Stomach (tissue), 9 donors: Measurements from ENCODE around the gene CMC4. TPM values are rescaled to one million over a fixed set of nuclear protein-coding genes. Genes with fewer than 3 reads are reported as not detected.

Experiments
- DNase-seq, 2 donors: peaks; one replicate each; pipeline versions ENCODE4 v3.0.0 to v3.0.0-alpha.2; 2013 to 2019
- H3K27ac ChIP-seq, 5 donors: fragments of 200-600 bp in 4 of 5; sonication (generic) in 4 of 5; one replicate each; pipeline ENCODE4 v1.5.1; 2013 to 2019; ENCODE audit warnings: mild to moderate bottlenecking in 1 of 5, moderate library complexity in 1 of 5
- H3K27me3 ChIP-seq, 3 donors: fragments of 200-600 bp; sonication (generic); one replicate each; pipeline ENCODE4 v1.5.1; 2017 to 2019; ENCODE audit warnings: mixed run types in 1 of 3
- H3K36me3 ChIP-seq, 4 donors: fragments of 200-600 bp; sonication (generic); 1 replicate in 3 of 4; 2 replicates in 1 of 4; pipeline ENCODE4 v1.5.1; 2016 to 2019
- H3K4me1 ChIP-seq, 4 donors: fragments of 200-600 bp; sonication (generic); one replicate each; pipeline ENCODE4 v1.5.1; 2016 to 2019
- H3K4me3 ChIP-seq, 4 donors: fragments of 200-600 bp; sonication (generic) in 3 of 4; one replicate each; pipeline ENCODE4 v1.5.1; 2016 to 2019; ENCODE audit warnings: mild to moderate bottlenecking in 1 of 4
- H3K9me3 ChIP-seq, 4 donors: fragments of 200-600 bp; sonication (generic); one replicate each; pipeline ENCODE4 v1.5.1; 2016 to 2019
- CTCF ChIP-seq, 7 experiments: fragments of 450-650 bp in 4 of 7; fragments of 200-600 bp in 3 of 7; sonication (generic) in 3 of 7; IDR thresholded peaks; one replicate each; pipeline ENCODE4 v1.5.1; 2016 to 2019; ENCODE audit warnings: antibody characterized with exemption in 7 of 7, control low read depth in 2 of 7, mild to moderate bottlenecking in 1 of 7
- EP300 ChIP-seq: sonication (generic); formaldehyde crosslinking; IDR thresholded peaks from one replicate; pipeline ENCODE4 v1.6.1; 2017; ENCODE audit warnings: antibody characterized with exemption
- POLR2A ChIP-seq, 4 donors: fragments of 450-650 bp; IDR thresholded peaks; one replicate each; pipeline ENCODE4 v1.6.1; 2016; ENCODE audit warnings: antibody characterized with exemption in 4 of 4, control low read depth in 2 of 4, mild to moderate bottlenecking in 1 of 4, moderate library complexity in 1 of 4
- POLR2AphosphoS5 ChIP-seq, 3 donors: sonication (generic); formaldehyde crosslinking; IDR thresholded peaks; one replicate each; pipeline ENCODE4 v1.6.1; 2016; ENCODE audit warnings: antibody characterized with exemption in 3 of 3
- WGBS, 5 donors: extraction: QIAGEN DNeasy Blood & Tissue Kit in 3 of 5; methylation state at CpG; one replicate each; pipeline versions ENCODE4 v1.1.5 to v1.1.7; 2013 to 2018; 5-methylcytosine and 5-hydroxymethylcytosine counted together
- intact Hi-C: fragments of 100-400 bp; cut with DNase I; formaldehyde crosslinking; loops from one replicate; pipeline ENCODE4 v1.15.1; 2023; ENCODE audit warnings: low total_unique reads
- polyA plus RNA-seq, 3 donors: library from polyadenylated mRNA; stranded (reverse); fragments of 200-250 nt; gene quantifications; one replicate each; pipeline ENCODE4 v1.2.3, GENCODE V29; 2013
- total RNA-seq, 5 donors: library from RNA; depleted of rRNA; stranded (reverse); fragments of >200 nt; gene quantifications; one replicate each; pipeline versions ENCODE4 v1.1.0 to v1.2.3, GENCODE V29; 2014 to 2016
- donor health status: healthy with polysubstance abuse.
- donor health status: Bipolar disorder and iron deficiency.
- donor health status: healthy.

The CMC4 gene
- total and polyA plus RNA-seq, 8 donors: 1.3 to 22.8 (median 21.0) TPM; not detected in 1

- intact Hi-C loops: no loop called here
- no peak for DNase-seq
- H3K27ac ChIP-seq: no peak overlapping the region
These were observed 24.0 kb downstream of the CMC4 start for GRCh38 chrX:155046811-155047528.

GRCh38 chrX:155046129-155046810, 24.7 kb downstream of the CMC4 start:
- DNase-seq: no peak
- Histone ChIP-seq H3K4me1 (no peaks in the 10 kb centered on the region), H3K9me3 (no peaks in the 10 kb centered on the region), H3K27ac (no peak overlapping the region), H3K4me3 (no peak overlapping the region), H3K27me3 (no peaks in the 10 kb centered on the region), H3K36me3 (peaks cover 0 to 19% (median 13%) of the 10 kb centered on the region in 4 donors)
- no peak for TF ChIP-seq POLR2AphosphoS5 (IDR thresholded peaks at IDR 0.05)
- no peak for TF ChIP-seq POLR2A (IDR thresholded peaks at IDR 0.05)
- TF ChIP-seq EP300: no peak
- no peak for TF ChIP-seq CTCF (IDR thresholded peaks at IDR 0.05)
- intact Hi-C loops: no loop called here
- WGBS, 5 donors: 70 to 92% (median 85%) methylated on average over 6 of the region's 6 CpGs

More at GRCh38 chrX:155046811-155047528, 24.0 kb downstream of the CMC4 start:
- H3K9me3 ChIP-seq: no peaks in the 10 kb centered on the region
- H3K4me3 ChIP-seq: no peak overlapping the region
- H3K36me3 ChIP-seq: peaks cover 0 to 26% (median 16%) of the 10 kb centered on the region in 4 donors
- H3K4me1 ChIP-seq: no peaks in the 10 kb centered on the region
- 66 to 96% (median 92%) methylated on average over 5 of the region's 5 CpGs for WGBS, 5 donors
- TF ChIP-seq CTCF (IDR thresholded peaks at IDR 0.05) (no peak), POLR2AphosphoS5 (IDR thresholded peaks at IDR 0.05) (no peak), POLR2A (IDR thresholded peaks at IDR 0.05) (no peak), EP300 (no peak)
- H3K27me3 ChIP-seq: no peaks in the 10 kb centered on the region

GRCh38 chrX:155035688-155036087, 35.2 kb downstream of the CMC4 start:
- H3K9me3 ChIP-seq: peaks cover 0 to 4% (median 0%) of the 10 kb centered on the region in 4 donors

More at GRCh38 chrX:155035688-155036087, 35.2 kb downstream of the CMC4 start:
- no peak overlapping the region for H3K27ac ChIP-seq
- intact Hi-C loops: no loop called here
- H3K27me3 ChIP-seq: no peaks in the 10 kb centered on the region
- peaks cover 0 to 8% (median 0%) of the 10 kb centered on the region in 4 donors for H3K4me1 ChIP-seq
- H3K36me3 ChIP-seq: peaks cover 0 to 17% (median 13%) of the 10 kb centered on the region in 4 donors
- DNase-seq: no peak
- TF ChIP-seq POLR2AphosphoS5 (IDR thresholded peaks at IDR 0.05) (no peak), POLR2A (IDR thresholded peaks at IDR 0.05) (no peak), CTCF (IDR thresholded peaks at IDR 0.05) (no peak), EP300 (no peak)
- WGBS, 5 donors: 92 to 100% (median 96%) methylated on average over 4 of the region's 4 CpGs
- H3K4me3 ChIP-seq: no peak overlapping the region
